K562 (cell line): ENCODE results near the gene COL20A1. TPM values are rescaled to one million over a fixed set of nuclear protein-coding genes. Genes with fewer than 3 reads are reported as not detected.

Source experiments
- ATAC-seq: fragments of 200-7000 bp; cut with Tn5 transposase; 3 replicates; pipeline ENCODE4 v1.9.1; 2020; ENCODE audit warnings: moderate library complexity
- BruUV-seq: library from RNA; stranded (reverse); fragments of 400-500 nt; replicated peaks from 2 replicates; lab custom pipeline; 2021; lab: Mats Ljungman, UMichigan
- CTCF ChIA-PET: fragments of 300-600 bp; formaldehyde crosslinking; extraction: SDS; loops from one replicate; lab custom pipeline; 2021; ENCODE audit warnings: low intra/inter-chr PET ratio; lab: Yijun Ruan, JAX
- POLR2A ChIA-PET: fragments of 300-600, 350-650 bp; sonication (Branson Sonifier 250); formaldehyde crosslinking; extraction: SDS; loops from one replicate; lab custom pipeline; 2021; ENCODE audit warnings: antibody characterized with exemption, inconsistent platforms; lab: Yijun Ruan, JAX
- DNase-seq, 4 experiments: peaks; one replicate each; pipeline versions ENCODE4 v3.0.0 to v3.0.0-alpha.2; 2011 to 2018; ENCODE audit warnings: low spot score in 3 of 4, mixed read lengths in 3 of 4; ENCODE audit errors: extremely low read depth in 1 of 4
- FAIRE-seq: peaks from 2 replicates; lab custom pipeline; 2011; peaks lifted over from hg19 to GRCh38; lab: Jason Lieb, UNC
- H2AFZ ChIP-seq: 2 replicates; pipeline ENCODE4 v1.6.0; 2011; ENCODE audit warnings: low read depth, low read length, control low read depth, inconsistent platforms
- H3K27ac ChIP-seq: fragments of 200-600 bp; 3 replicates; pipeline ENCODE4 v1.8.0; 2011; ENCODE audit warnings: low read depth, mild to moderate bottlenecking, control low read depth, inconsistent platforms, low read length, moderate library complexity, mixed read lengths; ENCODE audit errors: extremely low read depth
- H3K27me3 ChIP-seq, 2 experiments: fragments of 300-600 bp in 1 of 2; 2 replicates in 1 of 2; 3 replicates in 1 of 2; pipeline versions ENCODE4 v1.6.0 to v1.8.0; 2011; ENCODE audit warnings: inconsistent platforms in 2 of 2, low read length in 2 of 2, mild to moderate bottlenecking in 1 of 2, mixed read lengths in 1 of 2, moderate library complexity in 1 of 2; ENCODE audit not compliant: control insufficient read depth in 2 of 2, insufficient read depth in 2 of 2
- H3K36me3 ChIP-seq: fragments of 300-600 bp; 3 replicates; pipeline ENCODE4 v1.8.0; 2011; ENCODE audit warnings: mild to moderate bottlenecking, low read length, inconsistent platforms; ENCODE audit not compliant: control insufficient read depth, insufficient read depth
- H3K4me1 ChIP-seq, 2 experiments: fragments of 200-600 bp in 1 of 2; replicated peaks in 1 of 2; 2 replicates in 1 of 2; 3 replicates in 1 of 2; pipeline versions ENCODE4 v1.5.1 to v1.8.0; 2011; ENCODE audit warnings: inconsistent platforms in 2 of 2, low read length in 2 of 2, mild to moderate bottlenecking in 1 of 2, mixed read lengths in 1 of 2, moderate library complexity in 1 of 2; ENCODE audit not compliant: control insufficient read depth in 2 of 2, insufficient read depth in 2 of 2
- H3K4me2 ChIP-seq: 2 replicates; pipeline ENCODE4 v1.6.1; 2011; ENCODE audit warnings: low read length, control low read depth, inconsistent platforms, mixed read lengths; ENCODE audit not compliant: insufficient read depth
- H3K4me3 ChIP-seq: fragments of 200-600 bp; sonication (generic), shearing (Covaris generic); 2 replicates; pipeline ENCODE4 v1.5.1; 2016; ENCODE audit warnings: control low read depth, inconsistent platforms
- H3K79me2 ChIP-seq: fragments of 200-600 bp; 3 replicates; pipeline ENCODE4 v1.8.0; 2011; ENCODE audit warnings: low read length, inconsistent platforms; ENCODE audit not compliant: control insufficient read depth, insufficient read depth
- H3K9ac ChIP-seq, 2 experiments: 2 replicates each; pipeline versions ENCODE4 v1.6.0 to v1.6.1; 2011; ENCODE audit warnings: low read depth in 2 of 2, low read length in 2 of 2, control low read depth in 1 of 2, inconsistent platforms in 1 of 2, mild to moderate bottlenecking in 1 of 2, mixed read lengths in 1 of 2; ENCODE audit not compliant: insufficient read depth in 1 of 2
- H3K9me1 ChIP-seq: one replicate; pipeline ENCODE4 v1.6.0; 2011; ENCODE audit warnings: inconsistent platforms, mild to moderate bottlenecking, low read length, moderate library complexity; ENCODE audit not compliant: control insufficient read depth, insufficient read depth
- H3K9me3 ChIP-seq: replicated peaks from 2 replicates; pipeline ENCODE4 v1.5.1; 2011; ENCODE audit warnings: low read depth, low read length, inconsistent platforms; ENCODE audit not compliant: control insufficient read depth, insufficient read depth
- H4K20me1 ChIP-seq: replicated peaks from 2 replicates; pipeline ENCODE4 v1.6.1; 2011; ENCODE audit warnings: low read length, inconsistent platforms, mixed read lengths; ENCODE audit not compliant: control insufficient read depth, insufficient read depth
- ELK3 ChIP-seq: fragments of 450-650 bp; formaldehyde crosslinking; IDR thresholded peaks from 2 replicates; pipeline ENCODE4 v1.4.0; 2020; ENCODE audit warnings: mild to moderate bottlenecking
- FOXM1 ChIP-seq, 2 experiments: fragments of 450-650 bp in 1 of 2; sonication (generic) in 1 of 2; formaldehyde crosslinking in 1 of 2; IDR thresholded peaks; 2 replicates each; pipeline versions ENCODE4 v1.6.1 to v1.9.0; 2017 to 2022; ENCODE audit warnings: low read depth in 2 of 2, mild to moderate bottlenecking in 2 of 2, missing genetic modification reagents in 1 of 2, moderate library complexity in 1 of 2
- HIVEP1 ChIP-seq: fragments of 250-450 bp; sonication (Bioruptor Pico); IDR thresholded peaks from 2 replicates; pipeline ENCODE4 v1.4.0; 2020; ENCODE audit warnings: mild to moderate bottlenecking
- HOXB6 ChIP-seq: fragments of 250-450 bp; sonication (Bioruptor Pico); IDR thresholded peaks from 2 replicates; pipeline ENCODE4 v1.5.1; 2022; ENCODE audit warnings: mild to moderate bottlenecking, borderline replicate concordance
- LARP7 ChIP-seq: fragments of 450-650 bp; IDR thresholded peaks from 2 replicates; pipeline ENCODE4 v1.6.1; 2016
- MLX ChIP-seq, 2 experiments: fragments of 450-650 bp in 1 of 2; sonication (generic) in 1 of 2; formaldehyde crosslinking; conservative IDR thresholded peaks; 2 replicates each; pipeline versions ENCODE4 v1.4.0 to v1.8.1; 2020 to 2022; ENCODE audit warnings: mild to moderate bottlenecking in 1 of 2, missing genetic modification reagents in 1 of 2
- MYC ChIP-seq, 2 experiments: fragments of 250-450 bp in 1 of 2; sonication (Bioruptor Pico) in 1 of 2; IDR thresholded peaks; 2 replicates each; pipeline versions ENCODE4 v1.5.1 to v1.6.1; 2012 to 2021; ENCODE audit warnings: low read depth in 2 of 2, borderline replicate concordance in 1 of 2, improper control_type of control experiment in 1 of 2, low read length in 1 of 2, mild to moderate bottlenecking in 1 of 2, moderate library complexity in 1 of 2
- NFIX ChIP-seq: fragments of 250-450 bp; sonication (Bioruptor Pico); IDR thresholded peaks from 2 replicates; pipeline ENCODE4 v1.4.0; 2020; ENCODE audit warnings: low read depth, mild to moderate bottlenecking, moderate library complexity
- SAFB2 ChIP-seq: fragments of 200-400 bp; formaldehyde crosslinking; IDR thresholded peaks from 2 replicates; pipeline ENCODE4 v1.6.1; 2018; ENCODE audit warnings: borderline replicate concordance, low read length, low read depth, moderate library complexity; ENCODE audit not compliant: severe bottlenecking
- TGIF2 ChIP-seq: sonication (generic); formaldehyde crosslinking; IDR thresholded peaks from 2 replicates; pipeline ENCODE4 v1.8.1; 2022; ENCODE audit warnings: mild to moderate bottlenecking, missing genetic modification reagents, moderate library complexity
- ZNF263 ChIP-seq: sonication (generic); formaldehyde crosslinking; IDR thresholded peaks from 2 replicates; pipeline ENCODE4 v1.8.0; 2022; ENCODE audit warnings: mild to moderate bottlenecking, missing genetic modification reagents, borderline replicate concordance
- ZNF561 ChIP-seq: fragments of 450-650 bp; formaldehyde crosslinking; conservative IDR thresholded peaks from 2 replicates; pipeline ENCODE4 v1.4.0; 2020; ENCODE audit warnings: mild to moderate bottlenecking, moderate library complexity
- WGBS: fragments of 100-300 bp; shearing (Covaris generic); methylation state at CpG from one replicate; pipeline ENCODE4 v1.1.6; 2016; ENCODE audit warnings: low coverage, mixed read lengths; ENCODE audit not compliant: insufficient coverage; ENCODE audit errors: missing lambda C conversion rate; 5-methylcytosine and 5-hydroxymethylcytosine counted together
- in situ Hi-C: fragments of 300-500 bp; cut with MboI; formaldehyde crosslinking; loops from 4 replicates; pipeline ENCODE4 v1.15.0; 2018; ENCODE audit warnings: inconsistent platforms, mixed read lengths
- intact Hi-C: fragments of 100-400 bp; cut with micrococcal nuclease; formaldehyde crosslinking; loops from 2 replicates; pipeline ENCODE4 v1.14.2; 2022
- polyA plus RNA-seq, 8 experiments: library from polyadenylated mRNA; depleted of rRNA in 4 of 8; stranded (reverse) in 5 of 8; unstranded in 3 of 8; fragments of >200 nt; fragmentation: Nextera tagmentation in 2 of 8; fragmentation: Illumina TruSeq in 1 of 8; extraction: Ambion mirVana in 2 of 8; extraction: Trizol in 1 of 8; gene quantifications; 2 replicates each; pipeline versions ENCODE4 v1.2.1 to v1.2.3, GENCODE V29; 2011 to 2014; ENCODE audit warnings: inconsistent platforms in 1 of 8, missing spikeins in 1 of 8
- total RNA-seq, 7 experiments: library from RNA; depleted of rRNA in 6 of 7; stranded (reverse); fragments of >200 nt in 6 of 7; fragmentation: Illumina TruSeq in 2 of 7; extraction: Trizol in 2 of 7; gene quantifications; 2 replicates each; pipeline versions ENCODE4 v1.2.1 to v1.2.3, GENCODE V29; 2011 to 2021; ENCODE audit warnings: low replicate concordance in 1 of 7

The COL20A1 gene
- total and polyA plus RNA-seq, 9 of the 15 experiments (the other 6 are each of a cell fraction or from before 2014, with no cell fraction given): not detected

- Histone ChIP-seq H3K27me3 (peaks cover 0 to 25% of the 10 kb centered on the region in 2 experiments; a peak in 4 of 5 replicates), H3K4me3 (no peak overlapping the region), H2AFZ (no peak overlapping the region), H3K4me1 (peaks cover 11 to 18% of the 10 kb centered on the region in 2 experiments), H3K9me1 (no peaks in the 10 kb centered on the region), H3K79me2 (peaks cover 2% of the 10 kb centered on the region), H3K9ac (peak overlapping the region in 1 of 2 experiments; percentile 50; a peak in 1 of 4 replicates), H3K27ac (no peak overlapping the region), H3K9me3 (no peaks in the 10 kb centered on the region), H3K4me2 (no peak overlapping the region), H4K20me1 (0 out of 2 replicates have a peak, but pooled peaks cover 7% of the 10 kb centered on the region), H3K36me3 (no peaks in the 10 kb centered on the region)
- CTCF ChIA-PET: no interaction called here
- in situ Hi-C loops (no loop called here), intact Hi-C loops (no loop called here)
- POLR2A ChIA-PET: no interaction called here
- no TSS peak for BruUV-seq
- TF ChIP-seq ZNF263 (no peak), NFIX (CRISPR knock-in tag) (no peak), MLX (CRISPR knock-in tag; conservative IDR thresholded peaks at IDR 0.05) (no peak)
- FAIRE-seq (no peak), ATAC-seq (no peak), DNase-seq (no peak)
- 21% methylated on average over 9 of the region's 9 CpGs for WGBS
Observed at GRCh38 chr20:63267691-63268090, 25.3 kb upstream of the COL20A1 start.

- H3K4me3 ChIP-seq: no peak overlapping the region
- no TSS peak for BruUV-seq
- 35% methylated on average over 5 of the region's 7 CpGs for WGBS
- no peaks in the 10 kb centered on the region for H3K9me1 ChIP-seq
- ChIA-PET CTCF (no interaction called here), POLR2A (no interaction called here)
- no peak overlapping the region for H3K4me2 ChIP-seq
- peaks cover 0 to 25% of the 10 kb centered on the region in 2 experiments; a peak in 4 of 5 replicates for H3K27me3 ChIP-seq
- H3K79me2 ChIP-seq: peaks cover 8% of the 10 kb centered on the region
- H3K4me1 ChIP-seq: peaks cover 11 to 18% of the 10 kb centered on the region in 2 experiments
- no peak for ATAC-seq
- no peaks in the 10 kb centered on the region for H3K9me3 ChIP-seq
- no peak for DNase-seq
- H4K20me1 ChIP-seq: peaks cover 7% of the 10 kb centered on the region; the same call in 1 of the 2 replicates
- intact Hi-C loops (no loop called here), in situ Hi-C loops (no loop called here)
- H3K27ac ChIP-seq: no peak overlapping the region
- H3K36me3 ChIP-seq: no peaks in the 10 kb centered on the region
- FAIRE-seq: no peak
- no peak overlapping the region for H3K9ac ChIP-seq
- H2AFZ ChIP-seq: no peak overlapping the region
- no peak for TF ChIP-seq TGIF2 (CRISPR knock-in tag)
- no peak for TF ChIP-seq ZNF561
- TF ChIP-seq HIVEP1 (CRISPR knock-in tag): no peak
- TF ChIP-seq FOXM1 (IDR thresholded peaks at IDR 0.05; ENCODE audit: low read depth): no peak
- TF ChIP-seq FOXM1 (CRISPR knock-in tag; IDR thresholded peaks at IDR 0.05; ENCODE audit: low read depth): no peak
- no peak for TF ChIP-seq HOXB6 (CRISPR knock-in tag)
- no peak for TF ChIP-seq LARP7
- no peak for TF ChIP-seq ELK3
- no peak for TF ChIP-seq SAFB2
- no peak for TF ChIP-seq MYC (IDR thresholded peaks at IDR 0.05; ENCODE audit: low read depth, low read length)
- TF ChIP-seq MYC (CRISPR knock-in tag; IDR thresholded peaks at IDR 0.05; ENCODE audit: borderline replicate concordance, low read depth): no peak
Observed at GRCh38 chr20:63268256-63268655, 24.7 kb upstream of the COL20A1 start.
